NCI-H1092 (cell line): ENCODE data around the gene OR1J2.
"Not testable (repeated sequence)": the region's sequence is repeated elsewhere in the genome, so short reads cannot be mapped to it uniquely, and the experiment has no call there.

Experiments used
- DNase-seq: peaks from one replicate; lab custom pipeline; 2025; lab: John Stamatoyannopoulos, UW

OR1J2 gene, protein sequence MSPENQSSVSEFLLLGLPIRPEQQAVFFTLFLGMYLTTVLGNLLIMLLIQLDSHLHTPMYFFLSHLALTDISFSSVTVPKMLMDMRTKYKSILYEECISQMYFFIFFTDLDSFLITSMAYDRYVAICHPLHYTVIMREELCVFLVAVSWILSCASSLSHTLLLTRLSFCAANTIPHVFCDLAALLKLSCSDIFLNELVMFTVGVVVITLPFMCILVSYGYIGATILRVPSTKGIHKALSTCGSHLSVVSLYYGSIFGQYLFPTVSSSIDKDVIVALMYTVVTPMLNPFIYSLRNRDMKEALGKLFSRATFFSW

DNA sequence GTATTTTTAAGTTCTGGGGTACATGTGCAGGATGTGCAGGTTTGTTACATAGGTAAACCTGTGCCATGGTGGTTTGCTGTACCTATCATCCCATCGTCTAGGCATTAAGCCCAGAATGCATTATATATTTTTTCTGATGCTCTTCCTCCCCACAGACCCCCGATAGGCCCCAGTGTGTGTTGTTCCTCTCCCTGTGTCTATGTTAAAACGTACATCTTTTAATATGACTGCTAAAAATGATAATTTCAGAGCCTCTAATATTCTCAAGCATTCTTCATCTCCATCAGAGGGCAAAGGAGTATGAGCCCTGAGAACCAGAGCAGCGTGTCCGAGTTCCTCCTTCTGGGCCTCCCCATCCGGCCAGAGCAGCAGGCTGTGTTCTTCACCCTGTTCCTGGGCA is at the start of gene OR1J2:
TSS of gene OR1J2 (plus strand) at position 301 of the 400 bp plus-strand sequence. CDS start at position 301, 0 bp downstream.
- DNase-seq, result no peak

DNA sequence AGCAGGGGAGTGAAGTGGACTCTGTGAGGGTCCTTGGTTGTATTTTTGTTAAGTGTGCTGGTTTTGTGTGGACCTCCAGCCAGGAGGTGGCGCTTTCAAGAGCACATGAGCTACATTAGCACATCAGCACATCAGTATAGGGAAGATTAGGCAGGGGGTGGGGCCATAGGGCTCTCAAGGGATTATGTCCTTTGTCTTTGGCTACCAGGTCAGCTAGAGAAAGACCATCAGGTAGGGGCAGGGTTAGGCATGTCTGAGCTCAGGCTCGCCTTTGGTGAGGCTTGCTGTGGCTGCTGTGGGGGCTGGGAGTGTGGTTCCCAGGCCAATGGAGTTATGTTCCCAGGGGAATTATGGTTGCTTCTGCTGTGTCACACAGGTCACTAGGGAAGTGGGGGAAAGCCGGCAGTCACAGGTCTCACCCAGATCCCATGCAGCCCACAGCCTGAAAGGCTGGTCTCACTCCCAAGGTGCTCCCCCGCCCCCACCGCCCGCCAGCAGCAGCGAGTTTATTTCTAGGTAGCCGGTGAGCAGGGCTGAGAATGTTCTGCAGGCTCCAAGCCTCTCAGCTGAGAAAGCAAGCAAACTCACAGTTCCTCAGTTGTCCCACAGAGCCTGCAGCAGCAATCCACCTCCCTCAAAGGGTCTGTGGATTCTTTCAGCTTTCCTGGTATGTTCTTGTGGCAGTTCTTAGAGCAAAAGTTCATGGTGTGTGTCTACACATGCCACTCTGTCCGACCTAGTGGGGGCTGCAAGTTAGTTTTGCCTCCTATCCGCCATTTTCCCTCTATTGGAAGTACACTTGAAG is 46.6 kb upstream of the OR1J2 start:
- no peak for DNase-seq

DNA sequence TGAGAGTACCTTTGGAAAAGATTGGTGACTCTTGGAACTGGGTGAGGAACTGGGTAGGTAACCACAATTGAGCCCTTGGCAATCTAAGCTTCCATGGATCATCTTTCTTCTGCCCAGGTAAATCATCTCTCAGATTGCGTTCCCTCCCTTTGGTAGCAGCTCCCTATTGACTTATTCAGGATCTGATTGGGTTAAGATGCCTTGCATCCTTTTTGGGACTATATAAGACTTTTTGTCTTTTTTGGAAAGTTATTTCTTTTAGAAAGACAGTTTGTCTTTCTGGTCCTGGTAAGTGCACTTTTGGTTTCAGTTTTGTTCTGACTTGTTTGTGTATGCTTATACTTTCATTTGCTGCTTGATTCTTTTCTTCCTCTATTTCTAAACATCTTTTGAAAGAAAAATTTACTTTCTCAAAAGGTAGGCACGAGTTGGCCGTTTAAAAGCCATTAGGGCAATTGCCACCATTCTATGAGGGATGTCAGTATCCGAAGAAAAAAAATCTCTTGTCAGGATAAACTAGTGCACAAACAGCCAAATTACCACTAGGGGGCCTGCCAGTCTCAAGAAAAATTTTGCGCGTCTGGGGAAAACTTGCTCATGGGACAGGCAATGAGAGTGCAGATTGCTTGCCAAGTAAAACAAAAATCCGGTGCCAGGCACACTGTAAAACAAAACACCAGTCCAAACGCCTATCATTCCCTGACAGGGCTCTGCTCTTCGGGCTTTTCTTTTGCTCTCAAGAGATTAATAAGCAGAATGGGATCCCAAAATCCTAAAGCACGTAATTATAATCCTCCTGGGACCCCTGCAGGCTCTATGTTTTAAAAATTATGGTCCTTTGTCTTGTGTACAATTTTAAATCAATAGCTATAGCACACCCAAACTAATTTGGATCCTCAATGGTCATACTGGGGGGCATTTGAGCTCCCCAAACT is 45.7 kb upstream of the OR1J2 start:
- DNase-seq, result peak; percentile 26

DNA sequence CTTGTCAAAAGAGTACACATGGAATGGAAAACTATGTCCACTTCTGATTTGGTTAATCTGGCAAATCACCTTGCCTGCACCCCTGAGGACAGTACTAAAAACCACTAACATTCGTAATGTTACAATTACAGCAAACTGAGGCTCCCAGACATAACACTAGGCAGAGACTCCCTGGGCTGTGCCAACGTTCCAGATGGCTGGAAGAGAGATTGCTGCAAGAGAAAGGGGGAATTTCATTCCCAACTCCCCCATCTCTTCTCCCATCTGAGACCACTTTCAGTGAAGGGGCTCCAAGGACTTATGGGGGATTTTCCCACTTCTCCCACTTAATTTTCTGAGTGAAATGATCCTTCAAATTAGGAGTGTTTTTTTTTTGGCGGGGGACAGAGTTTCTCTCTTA is 44.1 kb upstream of the OR1J2 start:
- no peak for DNase-seq

DNA sequence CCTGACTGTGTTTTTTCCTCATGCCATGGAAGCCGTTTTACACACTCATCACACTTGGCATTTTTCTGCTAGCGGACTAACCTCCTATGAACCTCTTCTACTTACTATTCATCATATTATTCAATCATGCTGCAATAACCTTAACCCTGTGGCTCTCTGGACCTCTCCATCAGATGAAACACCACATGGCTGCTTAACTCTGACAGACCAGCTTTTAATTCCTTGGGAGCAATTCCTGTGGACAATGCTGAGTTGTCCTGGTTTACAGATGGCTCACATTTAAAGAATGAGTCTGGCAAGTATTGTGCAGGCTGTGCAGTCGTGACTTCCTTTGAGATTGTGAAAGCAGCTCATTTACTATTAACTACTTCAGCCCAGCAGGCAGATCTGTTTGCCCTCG is 41.9 kb upstream of the OR1J2 start:
- no peak for DNase-seq

DNA sequence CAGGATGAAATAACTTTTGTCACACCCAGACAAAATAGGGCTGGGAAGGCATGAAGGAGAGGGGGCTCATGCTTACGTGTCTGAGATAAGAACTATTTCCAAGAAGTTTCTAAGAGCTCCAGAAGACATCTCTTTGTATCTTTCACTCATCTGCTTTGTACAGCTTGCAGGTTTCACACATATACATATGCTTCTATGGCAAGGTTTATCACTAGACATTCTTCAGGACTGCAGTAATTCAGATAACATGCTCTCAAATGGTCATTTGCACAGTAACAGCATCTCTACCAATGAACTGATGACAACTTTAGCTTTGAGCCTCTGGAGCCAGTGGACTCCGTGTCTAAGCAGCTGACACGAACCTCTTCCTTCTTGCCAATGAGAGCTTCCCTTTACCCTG is 36.0 kb upstream of the OR1J2 start:
- no peak for DNase-seq

DNA sequence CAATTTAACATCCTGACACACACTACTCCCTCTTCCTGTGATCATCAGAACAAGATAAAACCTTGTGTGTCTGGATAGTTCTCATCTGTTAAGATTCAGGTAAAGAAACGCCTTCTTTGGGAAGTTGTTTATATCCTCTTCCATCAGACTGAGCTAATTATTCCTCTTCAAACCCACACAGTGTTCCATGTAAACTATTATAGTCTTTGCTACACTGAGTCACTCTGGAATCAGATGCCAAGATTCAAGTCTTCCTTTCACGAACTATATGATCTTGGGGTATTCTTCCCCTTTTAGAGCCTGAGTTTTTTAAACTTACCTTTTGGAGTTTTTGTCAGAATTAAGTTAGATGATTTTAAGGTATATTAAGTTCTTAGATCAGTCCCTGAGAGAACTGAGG is 34.9 kb upstream of the OR1J2 start:
- no peak for DNase-seq

DNA sequence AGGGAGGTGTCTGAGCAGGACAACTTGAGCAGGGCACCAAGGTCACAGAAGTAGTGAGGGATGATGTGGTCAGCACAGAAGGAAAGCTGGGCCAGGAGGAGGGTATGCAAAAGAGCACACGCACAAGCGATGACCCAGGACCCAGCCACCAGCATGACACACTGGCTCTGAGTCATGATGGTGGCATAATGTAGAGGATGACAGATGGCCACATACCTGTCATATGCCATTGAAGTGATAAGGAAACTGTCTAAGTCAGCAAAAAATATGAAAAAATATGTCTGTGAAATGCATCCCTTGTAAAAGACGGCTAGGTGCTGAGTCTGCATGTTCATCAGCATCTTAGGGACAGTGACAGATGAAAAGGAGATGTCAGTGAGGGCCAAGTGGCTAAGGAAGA is 33.3 kb upstream of the OR1J2 start:
- DNase-seq, result no peak

DNA sequence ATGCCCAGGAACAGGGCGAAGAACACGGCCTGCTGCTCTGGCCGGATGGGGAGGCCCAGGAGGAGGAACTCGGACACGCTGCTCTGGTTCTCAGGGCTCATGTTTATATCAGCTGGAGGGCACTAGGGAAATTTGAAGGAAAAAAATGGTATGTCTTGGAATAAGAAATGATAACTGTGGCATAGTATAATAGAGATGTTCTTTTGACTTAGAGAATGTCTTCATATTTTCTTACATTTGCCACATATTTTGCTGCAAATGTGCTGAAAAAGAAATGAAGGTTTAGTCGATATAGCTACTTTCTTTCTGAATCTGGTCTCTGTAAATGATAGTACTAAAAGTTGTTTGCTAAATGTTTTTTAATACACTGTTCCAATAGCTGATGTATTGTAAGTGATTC is 32.8 kb upstream of the OR1J2 start, which contains the start of gene OR1J1:
TSS of gene OR1J1 (minus strand) at position 101 of the 400 bp plus-strand sequence. CDS start at position 101, 0 bp downstream.
- no peak for DNase-seq

DNA sequence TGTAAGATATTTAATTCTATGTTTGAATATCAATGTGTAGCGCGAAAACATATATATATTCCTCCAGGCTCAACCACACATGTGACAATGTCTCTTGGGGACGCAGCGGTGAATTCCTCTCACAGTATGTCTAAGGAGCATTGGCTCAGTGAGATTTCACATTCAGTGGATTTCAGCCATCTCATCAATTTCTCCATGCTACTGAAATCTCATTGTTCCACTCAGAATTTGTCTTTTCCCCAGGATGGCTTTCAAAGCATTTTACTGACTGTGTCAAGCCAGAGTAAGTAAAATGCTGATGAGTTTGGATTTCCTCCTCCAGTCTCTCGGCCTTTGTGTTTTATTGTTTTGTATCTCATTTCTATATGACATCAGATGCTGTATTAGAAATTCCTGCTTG is 31.5 kb upstream of the OR1J2 start:
- DNase-seq, result no peak

DNA sequence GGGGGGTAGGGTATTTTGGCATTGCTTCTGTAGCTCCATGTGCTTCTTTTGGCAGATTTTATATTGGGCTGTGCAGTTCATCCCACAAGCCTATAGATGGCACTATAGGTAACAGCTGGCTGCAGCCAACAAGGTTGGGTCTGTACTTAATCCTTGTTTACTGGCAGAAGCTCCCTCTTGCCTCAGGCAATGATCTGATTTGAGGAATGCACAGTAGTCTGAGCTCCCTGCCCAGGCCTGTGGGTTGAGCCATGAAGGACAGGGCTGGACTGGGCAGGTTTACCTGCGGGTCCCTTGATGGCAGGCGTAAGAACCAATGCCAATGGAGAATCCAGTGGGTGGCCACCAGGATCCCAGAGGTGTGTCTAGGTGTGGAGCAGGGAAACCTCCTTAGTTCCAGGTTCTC is 11.7 kb upstream of the OR1J2 start:
- peak; percentile 6 for DNase-seq

DNA sequence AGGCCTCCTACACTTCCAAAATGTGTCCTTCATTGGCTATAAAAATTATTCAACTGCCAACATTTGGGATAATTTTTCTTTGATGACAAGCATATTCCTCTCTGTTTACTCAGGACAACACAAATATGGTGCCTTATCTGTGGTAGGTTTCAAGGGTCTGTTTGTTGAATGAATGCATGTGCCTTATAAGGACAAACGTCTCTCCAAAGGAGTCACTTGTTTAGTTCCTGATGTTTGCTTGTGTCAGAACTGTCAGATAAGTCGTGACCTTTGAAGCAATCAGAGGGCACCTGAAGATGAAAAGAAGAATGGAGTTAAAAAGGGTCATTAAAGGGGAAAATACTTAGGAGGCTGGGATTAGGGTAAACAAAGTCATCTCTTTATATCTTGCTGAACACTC is 3.6 kb upstream of the OR1J2 start:
- DNase-seq, result no peak

DNA sequence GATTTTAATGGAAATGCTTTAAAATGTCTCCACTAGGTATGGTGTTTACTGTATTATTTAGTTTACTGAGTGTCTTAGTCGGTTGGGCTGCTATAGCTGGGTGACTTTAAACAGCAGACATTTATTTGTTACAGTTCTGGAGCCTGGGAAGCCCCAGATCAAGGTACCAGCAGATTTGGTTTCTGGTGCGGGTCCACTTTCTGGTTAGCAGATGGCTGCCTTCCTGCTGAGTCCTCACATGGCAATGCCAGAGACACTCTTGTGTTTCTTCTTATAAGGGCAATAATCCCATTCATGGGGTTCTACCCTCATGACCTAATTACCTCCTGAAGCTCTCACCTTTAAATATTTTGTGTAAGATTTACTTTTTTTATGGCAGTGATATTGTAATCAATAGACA is 7.6 kb downstream of the OR1J2 start:
- DNase-seq, result no peak

DNA sequence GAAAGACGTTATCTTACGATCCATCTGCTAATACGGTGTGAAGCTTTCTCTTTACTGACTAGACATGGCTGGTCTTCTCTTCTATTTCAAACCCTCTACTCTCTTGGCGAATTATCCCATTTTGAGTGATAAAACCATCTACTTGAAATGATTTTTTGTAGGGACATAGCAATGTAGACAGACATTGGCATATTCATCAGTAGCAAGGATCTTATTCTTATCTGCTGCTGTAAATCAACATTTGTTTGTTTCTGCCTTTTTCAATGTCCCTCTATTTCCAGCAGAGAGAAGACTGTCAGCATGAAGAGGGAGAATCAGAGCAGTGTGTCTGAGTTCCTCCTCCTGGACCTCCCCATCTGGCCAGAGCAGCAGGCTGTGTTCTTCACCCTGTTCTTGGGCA is 8.2 kb downstream of the OR1J2 start, which contains the start of gene OR1J4:
TSS of gene OR1J4 (plus strand) at position 301 of the 400 bp plus-strand sequence. CDS start at position 301, 0 bp downstream.
- DNase-seq, result no peak

DNA sequence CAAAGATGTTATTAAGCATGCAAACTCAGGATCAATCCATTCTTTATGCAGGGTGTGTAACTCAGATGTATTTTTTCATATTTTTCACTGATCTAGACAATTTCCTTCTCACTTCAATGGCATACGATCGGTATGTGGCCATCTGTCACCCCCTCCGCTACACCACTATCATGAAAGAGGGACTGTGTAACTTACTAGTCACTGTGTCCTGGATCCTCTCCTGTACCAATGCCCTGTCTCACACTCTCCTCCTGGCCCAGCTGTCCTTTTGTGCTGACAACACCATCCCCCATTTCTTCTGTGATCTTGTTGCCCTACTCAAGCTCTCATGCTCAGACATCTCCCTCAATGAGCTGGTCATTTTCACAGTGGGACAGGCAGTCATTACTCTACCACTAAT is 8.8 kb downstream of the OR1J2 start:
- DNase-seq, result no peak

DNA sequence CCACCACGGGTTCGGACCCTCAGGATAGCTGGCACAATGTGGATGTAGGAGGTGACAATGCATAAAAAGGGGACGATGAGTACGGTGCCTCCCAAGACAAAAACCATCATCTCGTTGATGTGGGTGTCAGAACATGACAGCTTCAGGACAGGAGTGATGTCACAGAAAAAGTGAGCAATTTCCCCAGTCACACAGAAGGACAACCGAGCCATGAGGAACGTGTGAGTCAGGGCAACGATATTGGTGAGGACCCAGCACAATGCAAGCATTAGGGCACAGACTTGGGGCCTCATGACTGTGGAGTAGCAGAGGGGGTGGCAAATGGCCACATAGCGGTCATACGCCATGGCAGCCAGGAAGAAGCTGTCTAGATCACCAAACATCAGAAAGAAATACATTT is 16.0 kb downstream of the OR1J2 start:
- no peak for DNase-seq

DNA sequence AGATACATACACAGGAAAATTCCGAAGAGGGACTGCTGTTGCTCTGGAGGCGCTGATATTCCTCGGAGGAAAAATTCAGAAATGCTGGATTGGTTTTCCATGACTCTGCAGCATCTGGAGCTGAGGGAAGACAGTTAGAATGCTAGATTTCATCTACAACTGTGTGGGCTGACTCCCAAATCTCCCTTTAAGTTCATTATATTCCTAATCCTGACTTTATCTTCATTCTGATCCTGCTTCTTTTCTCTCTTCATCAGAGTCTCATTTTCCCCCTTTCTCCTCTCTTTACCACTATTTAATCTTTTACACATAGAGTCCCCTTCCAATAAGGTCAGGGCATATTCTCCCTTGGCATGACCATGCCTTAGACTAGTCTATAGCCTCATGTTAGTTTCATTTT is 16.6 kb downstream of the OR1J2 start, which contains the start of gene OR1N1:
TSS of gene OR1N1 (minus strand) at position 101 of the 400 bp plus-strand sequence. CDS start at position 101, 0 bp downstream.
- DNase-seq, result no peak

DNA sequence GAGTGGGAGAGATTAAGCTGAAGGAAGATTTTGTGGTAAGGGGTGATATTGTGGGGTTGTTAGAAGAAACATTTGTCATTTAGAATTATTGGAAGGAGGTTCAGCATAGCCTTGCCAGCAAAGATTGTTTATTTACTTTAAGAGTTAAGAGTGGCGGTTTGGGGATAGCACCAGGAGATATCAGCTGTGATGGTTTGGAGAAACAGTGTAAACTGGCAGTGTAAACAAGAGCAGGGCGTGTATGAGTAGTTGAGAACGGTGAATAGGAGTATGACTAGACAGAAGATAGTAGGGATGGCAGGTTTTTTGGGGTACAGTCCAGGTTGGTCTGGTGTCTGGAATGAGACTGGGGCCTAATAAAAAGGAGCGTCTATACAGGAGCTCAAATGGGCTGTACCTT is 20.6 kb downstream of the OR1J2 start:
- DNase-seq, result not testable (repeated sequence)

DNA sequence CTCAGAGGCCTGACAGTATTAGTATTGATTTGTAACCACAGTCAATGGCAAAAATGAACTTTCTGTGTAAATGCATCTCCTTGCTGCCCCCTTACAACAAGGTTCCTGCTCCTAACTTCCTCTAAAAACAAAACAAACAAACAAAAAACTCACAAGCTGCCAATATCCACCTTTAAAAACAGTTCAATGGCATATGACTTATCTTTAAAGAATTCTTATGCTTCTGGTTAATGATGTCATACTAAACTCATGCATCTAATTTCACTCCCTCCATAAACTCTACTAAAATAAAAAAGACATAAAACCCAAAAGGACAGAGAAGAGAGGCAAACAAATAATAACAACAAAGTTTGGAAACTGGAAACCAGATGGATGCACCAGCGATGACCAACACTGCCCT is 25.5 kb downstream of the OR1J2 start:
- DNase-seq, result no peak

DNA sequence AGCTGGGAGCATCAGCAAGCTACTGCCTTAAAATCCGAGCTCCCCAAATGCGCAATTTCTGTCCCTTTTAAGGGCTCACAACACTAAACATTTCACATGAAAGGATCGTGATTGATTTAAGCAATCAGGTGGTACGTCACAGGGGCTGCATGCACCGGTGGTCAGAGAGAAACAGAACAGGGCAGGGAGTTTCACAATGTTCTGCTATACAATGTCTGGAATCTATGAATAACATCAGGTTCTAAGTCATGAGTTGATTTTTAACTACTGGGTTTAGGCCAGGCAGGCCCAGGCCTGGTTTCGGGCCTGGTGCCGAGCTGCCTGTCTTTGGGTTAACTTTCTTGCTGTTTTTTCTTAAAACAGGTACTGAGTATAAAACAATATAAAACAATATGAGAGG is 26.5 kb downstream of the OR1J2 start:
- DNase-seq, result not testable (repeated sequence)

DNA sequence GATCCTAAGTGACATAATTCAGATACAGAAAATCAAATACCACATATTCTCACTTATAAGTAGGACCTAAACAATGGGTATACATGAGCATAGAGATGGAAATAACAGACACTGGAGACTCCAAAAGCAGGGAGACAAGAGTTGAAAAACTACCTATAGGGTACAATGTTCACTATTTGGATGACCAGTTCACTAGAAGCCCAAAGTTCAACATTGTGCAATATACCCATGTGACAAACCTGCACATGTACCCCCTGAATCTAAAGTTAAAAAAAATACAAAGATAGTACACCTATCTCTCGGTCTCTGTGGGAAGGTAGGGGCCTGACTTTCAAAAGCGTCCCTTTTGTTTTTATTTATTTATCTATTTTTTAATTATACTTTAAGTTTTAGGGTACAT is 28.2 kb downstream of the OR1J2 start:
- no peak for DNase-seq

DNA sequence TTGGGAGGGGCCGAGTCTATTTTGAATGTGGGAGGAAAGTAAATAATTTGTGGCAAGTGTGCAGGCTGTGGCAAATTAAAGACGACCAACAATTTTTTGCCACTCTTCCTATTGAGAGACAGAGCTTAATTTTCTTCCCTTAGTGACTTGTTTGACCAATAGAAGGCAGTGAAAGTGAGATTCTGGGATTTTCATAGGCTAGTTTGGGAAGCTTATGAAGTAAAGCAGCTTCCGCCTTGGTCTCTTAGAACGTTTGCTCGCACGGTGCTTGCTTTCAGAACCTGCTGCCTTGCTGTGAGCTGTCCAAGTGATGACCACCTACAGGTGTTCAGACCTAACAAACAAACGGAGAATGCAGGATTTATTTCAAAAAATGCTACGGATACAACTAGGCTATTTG is 35.6 kb downstream of the OR1J2 start:
- DNase-seq, result no peak
